RWPE2 (cell line): Measurements from ENCODE around the gene NOTUM.
A peak's percentile ranks its signal among the peaks of the same experiment; 100 is the strongest.
"Not testable (repeated sequence)": the region's sequence is repeated elsewhere in the genome, so short reads cannot be mapped to it uniquely, and the experiment has no call there.

Experiments used
- ATAC-seq: fragments of 200-7000 bp; cut with Tn5 transposase; 3 replicates; pipeline ENCODE4 v1.9.1; 2021; ENCODE audit warnings: low read depth
- DNase-seq: peaks from one replicate; pipeline ENCODE4 v3.0.0-alpha.2; 2020; ENCODE audit warnings: low spot score
- H3K27ac ChIP-seq: fragments of 450-650 bp; 2 replicates; pipeline ENCODE4 v1.5.1; 2017; ENCODE audit warnings: mild to moderate bottlenecking; ENCODE audit not compliant: poor library complexity, severe bottlenecking
- H3K27me3 ChIP-seq: fragments of 250-450 bp; sonication (Bioruptor Pico); 2 replicates; pipeline ENCODE4 v1.5.1; 2021; ENCODE audit warnings: mild to moderate bottlenecking, moderate library complexity; ENCODE audit not compliant: insufficient read depth, poor library complexity, severe bottlenecking
- H3K36me3 ChIP-seq: fragments of 250-450 bp; sonication (Bioruptor Pico); 2 replicates; pipeline ENCODE4 v1.5.1; 2020; ENCODE audit warnings: low read depth, mild to moderate bottlenecking, moderate library complexity
- H3K4me1 ChIP-seq: fragments of 250-450 bp; sonication (Bioruptor Pico); 2 replicates; pipeline ENCODE4 v1.5.1; 2021; ENCODE audit warnings: mild to moderate bottlenecking, moderate library complexity; ENCODE audit not compliant: insufficient read depth, poor library complexity, severe bottlenecking
- H3K4me3 ChIP-seq: fragments of 250-450 bp; sonication (Bioruptor Pico); 2 replicates; pipeline ENCODE4 v1.5.1; 2021; ENCODE audit warnings: mild to moderate bottlenecking, moderate library complexity; ENCODE audit not compliant: severe bottlenecking
- H3K9me3 ChIP-seq: fragments of 250-450 bp; sonication (Bioruptor Pico); 2 replicates; pipeline ENCODE4 v1.5.1; 2021; ENCODE audit warnings: mild to moderate bottlenecking, moderate library complexity; ENCODE audit not compliant: severe bottlenecking
- TF ChIP-seq, protein P1 (sequence below): fragments of 450-650 bp; IDR thresholded peaks from one replicate; pipeline ENCODE4 v1.5.1; 2017; ENCODE audit warnings: mild to moderate bottlenecking, moderate library complexity; ENCODE audit not compliant: poor library complexity, severe bottlenecking

NOTUM gene

DNA sequence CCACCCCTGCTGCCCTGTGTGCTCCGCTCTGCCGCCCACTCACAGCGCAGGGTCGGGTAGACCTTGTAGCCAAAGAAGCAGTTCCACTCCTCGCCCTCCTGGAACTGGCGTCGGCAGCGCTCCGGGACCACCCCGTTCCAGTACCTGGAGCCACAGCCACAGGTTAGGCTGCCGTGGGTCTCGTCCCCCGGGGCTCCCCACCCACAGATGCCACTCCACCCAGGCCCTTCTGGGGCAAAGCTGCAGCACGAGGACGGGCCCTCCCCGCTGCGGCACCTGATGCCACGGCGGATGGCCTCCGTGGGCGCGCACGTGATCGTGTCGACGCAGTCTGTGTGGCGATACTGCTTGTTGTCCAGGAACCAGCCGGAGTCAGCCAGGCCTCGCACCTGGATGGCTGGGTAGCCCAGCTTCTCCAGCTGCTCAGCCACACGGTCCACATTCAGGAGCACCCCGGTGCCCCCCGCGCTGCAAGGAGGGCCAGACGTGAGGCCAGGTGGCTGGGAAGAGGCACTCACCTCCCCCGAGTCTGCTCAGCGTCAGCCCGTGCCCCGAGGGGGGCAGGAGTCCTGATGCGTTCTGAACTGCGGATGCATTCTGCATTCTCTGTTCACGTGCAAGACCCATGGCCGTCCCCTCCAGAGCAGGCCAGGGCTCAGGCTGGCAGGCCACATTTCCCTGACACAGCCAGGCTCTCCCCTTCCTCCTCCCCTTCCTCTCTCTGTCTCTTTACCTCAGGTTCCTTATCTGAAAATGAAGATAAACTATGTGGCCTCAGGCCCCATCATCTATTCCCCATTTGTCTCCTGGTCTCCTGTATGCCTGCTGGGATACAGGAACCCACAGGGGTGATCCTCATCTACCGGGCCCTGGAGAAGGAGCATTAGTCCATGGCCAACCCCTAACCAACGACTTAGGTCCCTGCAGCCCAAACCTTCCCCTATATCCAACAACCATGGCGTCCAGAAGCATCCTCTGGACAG lies 4.1 kb downstream of the NOTUM start:
- H3K4me1 ChIP-seq, result no peaks in the 10 kb centered on the region
- no peaks in the 10 kb centered on the region for H3K36me3 ChIP-seq
- H3K27me3 ChIP-seq, result peaks cover 28% of the 10 kb centered on the region
- TF ChIP-seq, protein P1, sequence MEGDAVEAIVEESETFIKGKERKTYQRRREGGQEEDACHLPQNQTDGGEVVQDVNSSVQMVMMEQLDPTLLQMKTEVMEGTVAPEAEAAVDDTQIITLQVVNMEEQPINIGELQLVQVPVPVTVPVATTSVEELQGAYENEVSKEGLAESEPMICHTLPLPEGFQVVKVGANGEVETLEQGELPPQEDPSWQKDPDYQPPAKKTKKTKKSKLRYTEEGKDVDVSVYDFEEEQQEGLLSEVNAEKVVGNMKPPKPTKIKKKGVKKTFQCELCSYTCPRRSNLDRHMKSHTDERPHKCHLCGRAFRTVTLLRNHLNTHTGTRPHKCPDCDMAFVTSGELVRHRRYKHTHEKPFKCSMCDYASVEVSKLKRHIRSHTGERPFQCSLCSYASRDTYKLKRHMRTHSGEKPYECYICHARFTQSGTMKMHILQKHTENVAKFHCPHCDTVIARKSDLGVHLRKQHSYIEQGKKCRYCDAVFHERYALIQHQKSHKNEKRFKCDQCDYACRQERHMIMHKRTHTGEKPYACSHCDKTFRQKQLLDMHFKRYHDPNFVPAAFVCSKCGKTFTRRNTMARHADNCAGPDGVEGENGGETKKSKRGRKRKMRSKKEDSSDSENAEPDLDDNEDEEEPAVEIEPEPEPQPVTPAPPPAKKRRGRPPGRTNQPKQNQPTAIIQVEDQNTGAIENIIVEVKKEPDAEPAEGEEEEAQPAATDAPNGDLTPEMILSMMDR, result no peak
- H3K27ac ChIP-seq, result no peak overlapping the region
- no peaks in the 10 kb centered on the region for H3K9me3 ChIP-seq
- H3K4me3 ChIP-seq, result no peak overlapping the region
- ATAC-seq (no peak), DNase-seq (peak; percentile 63)

DNA sequence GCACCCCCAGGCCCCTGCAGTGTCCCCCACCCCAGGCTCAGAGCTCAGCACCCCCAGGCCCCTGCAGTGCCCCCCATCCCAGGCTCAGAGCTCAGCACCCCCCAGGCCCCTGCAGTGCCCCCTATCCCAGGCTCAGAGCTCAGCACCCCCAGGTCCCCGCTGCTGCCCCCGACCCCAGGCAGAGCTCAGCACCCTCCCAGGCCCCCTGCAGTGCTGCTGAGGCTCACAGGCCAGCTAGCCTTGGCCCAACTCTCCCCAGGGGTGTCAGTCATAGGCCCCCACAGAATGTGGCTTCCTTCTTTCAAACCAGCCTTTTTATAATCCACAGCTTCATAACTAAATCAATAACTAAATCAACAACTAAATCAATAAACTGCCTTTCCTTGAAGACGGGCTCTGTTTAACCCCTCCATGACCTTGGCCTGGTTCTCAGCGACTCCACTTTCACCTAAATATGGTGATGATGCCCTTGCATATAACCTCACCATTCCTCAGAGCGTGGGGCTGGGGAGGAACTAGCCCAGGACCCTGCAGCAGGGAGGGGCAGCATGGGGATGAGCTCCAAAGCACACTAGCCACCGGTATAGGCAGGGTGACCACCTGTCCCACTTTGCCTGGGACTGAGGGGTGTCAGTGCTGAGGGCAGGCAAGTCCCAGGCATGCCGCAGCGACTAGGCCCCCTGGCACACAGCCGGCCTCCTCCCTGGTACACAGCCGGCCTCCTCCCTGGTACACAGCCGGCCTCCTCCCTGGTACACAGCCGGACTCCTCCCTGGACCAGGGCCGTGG lies 5.0 kb downstream of the NOTUM start:
- no peak for DNase-seq
- ATAC-seq, result no peak
- Histone ChIP-seq H3K4me3 (no peak overlapping the region), H3K27ac (no peak overlapping the region), H3K27me3 (peaks cover 24% of the 10 kb centered on the region), H3K9me3 (no peaks in the 10 kb centered on the region), H3K36me3 (no peaks in the 10 kb centered on the region), H3K4me1 (no peaks in the 10 kb centered on the region)
- TF ChIP-seq, protein P1, result no peak

DNA sequence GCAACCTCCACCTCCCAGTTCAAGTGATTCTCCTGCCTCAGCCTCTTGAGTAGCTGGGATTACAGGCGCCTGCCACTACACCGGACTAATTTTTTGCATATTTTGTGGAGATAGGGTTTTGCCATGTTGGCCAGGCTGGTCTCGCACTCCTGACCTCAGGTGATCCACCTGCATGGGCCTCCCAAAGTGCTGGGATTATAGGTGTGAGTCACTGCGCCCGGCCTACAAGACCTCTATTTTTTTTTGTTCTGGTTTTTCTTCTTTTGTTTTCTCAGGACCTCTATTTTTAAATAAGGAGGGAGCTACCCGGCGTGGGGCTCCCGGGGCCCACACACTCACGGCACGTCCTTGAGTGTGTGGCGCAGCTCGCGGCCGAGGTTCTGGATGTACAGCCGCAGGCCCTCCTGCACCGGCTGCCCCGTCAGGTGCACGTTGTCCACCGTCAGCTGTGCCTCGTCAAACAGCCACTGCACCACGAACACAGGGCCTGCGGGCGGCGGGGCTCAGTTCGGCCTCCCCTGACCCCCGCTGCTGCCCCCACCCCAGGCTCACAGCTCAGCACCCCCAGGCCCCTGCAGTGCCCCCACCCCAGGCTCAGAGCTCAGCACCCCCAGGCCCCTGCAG lies 5.8 kb downstream of the NOTUM start:
- Histone ChIP-seq H3K4me1 (no peaks in the 10 kb centered on the region), H3K27me3 (peaks cover 19% of the 10 kb centered on the region), H3K9me3 (no peaks in the 10 kb centered on the region), H3K27ac (no peak overlapping the region), H3K4me3 (no peak overlapping the region), H3K36me3 (no peaks in the 10 kb centered on the region)
- ATAC-seq (no peak), DNase-seq (peak; percentile 68)
- TF ChIP-seq, protein P1, result no peak

DNA sequence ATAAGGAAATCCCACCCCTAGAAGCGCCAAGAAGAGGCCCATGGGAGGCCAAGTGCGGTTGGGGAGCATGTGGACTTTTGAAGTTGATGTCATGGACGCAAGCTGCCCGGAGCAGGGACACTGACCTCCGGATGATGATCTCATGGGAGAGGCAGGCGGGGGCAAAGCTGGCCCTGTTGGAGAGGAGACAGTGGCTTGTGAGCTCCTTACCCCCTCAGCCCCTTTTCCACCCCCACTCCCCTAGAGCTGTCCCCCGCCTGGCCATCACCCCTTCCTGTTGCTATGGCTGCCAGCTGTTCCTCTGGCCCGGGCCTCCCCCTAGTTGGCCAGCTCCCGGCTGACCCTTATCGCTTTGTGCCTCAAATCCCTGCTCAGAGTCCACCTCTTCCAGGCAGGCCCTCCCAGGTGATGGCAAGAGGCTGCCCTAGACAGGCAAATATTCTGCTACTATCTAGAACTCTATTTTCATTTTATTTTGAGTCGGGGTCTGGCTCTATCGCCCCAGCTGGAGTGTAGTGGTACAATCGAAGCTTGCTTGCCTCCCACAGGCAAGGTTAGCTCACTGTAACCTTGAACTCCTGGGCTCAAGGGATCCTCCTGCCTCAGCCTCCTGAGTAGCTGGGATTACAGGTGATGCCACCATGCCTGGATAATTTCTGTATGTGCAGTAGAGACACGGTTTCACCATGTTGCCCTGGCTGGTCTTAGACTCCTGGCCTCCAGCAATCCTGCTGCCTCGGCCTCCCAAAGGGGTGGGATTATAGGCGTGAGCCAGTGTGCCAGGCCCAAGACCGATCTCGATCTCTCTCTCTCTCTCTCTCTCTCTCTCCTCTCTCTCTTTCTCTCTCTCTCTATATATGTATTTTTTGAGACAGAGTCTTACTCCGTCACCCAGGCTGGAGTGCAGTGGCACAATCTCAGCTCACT lies 6.6 kb downstream of the NOTUM start:
- H3K4me3 ChIP-seq, result no peak overlapping the region
- H3K27ac ChIP-seq, result no peak overlapping the region
- ATAC-seq (no peak), DNase-seq (peak; percentile 61)
- TF ChIP-seq, protein P1, result no peak
- H3K4me1 ChIP-seq, result no peaks in the 10 kb centered on the region
- peaks cover 14% of the 10 kb centered on the region for H3K27me3 ChIP-seq
- H3K36me3 ChIP-seq, result no peaks in the 10 kb centered on the region
- no peaks in the 10 kb centered on the region for H3K9me3 ChIP-seq

DNA sequence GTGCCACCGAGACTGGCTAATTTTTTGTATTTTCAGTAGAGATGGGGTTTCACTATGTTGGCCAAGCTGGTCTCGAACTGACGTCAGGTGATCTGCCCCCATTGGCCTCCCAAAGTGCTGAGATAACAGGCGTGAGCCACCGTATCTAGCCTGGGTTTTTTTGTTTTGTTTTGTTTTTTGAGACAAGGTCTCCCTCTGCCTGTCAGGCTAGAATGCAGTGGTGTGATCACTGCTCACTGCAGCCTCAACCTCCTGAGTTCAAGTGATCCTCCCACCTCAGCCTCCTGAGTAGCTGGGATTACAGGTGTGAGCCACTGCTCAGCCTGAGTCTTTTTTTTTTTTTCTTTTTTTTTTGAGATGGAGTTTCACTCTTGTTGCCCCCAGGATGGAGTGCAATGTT lies 7.5 kb downstream of the NOTUM start:
- not testable (repeated sequence) for H3K36me3 ChIP-seq, H3K27ac ChIP-seq, ATAC-seq, H3K4me1 ChIP-seq, H3K9me3 ChIP-seq, H3K4me3 ChIP-seq, H3K27me3 ChIP-seq, DNase-seq
